Activated T-helper 2 cell treated with anti-CD3 and anti-CD28 coated beads, Interferon-gamma antibody, Interleukin-2, Interleukin-4, amounts not matched to agents 10 μg/mL and 5 μg/mL and 100 μg/mL, durations not matched to agents 14 hours and 24 hours and 36 hours (primary cell): ENCODE results near the gene KRT7. TPM values are rescaled to one million over a fixed set of nuclear protein-coding genes. Genes with fewer than 3 reads are reported as not detected.
"Not testable (repeated sequence)": the region's sequence is repeated elsewhere in the genome, so short reads cannot be mapped to it uniquely, and the experiment has no call there.

Experiments
- DNase-seq: peaks from one replicate; pipeline ENCODE4 v3.0.0; 2021; ENCODE audit warnings: low spot score
- H3K27ac Mint-ChIP-seq: one replicate; pipeline ENCODE4 v1.8.0; 2021; ENCODE audit warnings: mixed read lengths
- H3K27me3 Mint-ChIP-seq: one replicate; pipeline ENCODE4 v1.8.0; 2021; ENCODE audit warnings: low read depth, mixed read lengths
- H3K36me3 Mint-ChIP-seq: one replicate; pipeline ENCODE4 v1.8.0; 2021; ENCODE audit warnings: low read depth, mixed read lengths
- H3K4me1 Mint-ChIP-seq: one replicate; pipeline ENCODE4 v1.8.0; 2021; ENCODE audit warnings: low read depth, mixed read lengths
- H3K4me3 Mint-ChIP-seq: one replicate; pipeline ENCODE4 v1.8.0; 2021; ENCODE audit warnings: low read depth, mild to moderate bottlenecking, moderate library complexity, mixed read lengths
- H3K9me3 Mint-ChIP-seq: one replicate; pipeline ENCODE4 v1.8.0; 2021; ENCODE audit warnings: mixed read lengths
- intact Hi-C: fragments of 100-400 bp; cut with micrococcal nuclease; formaldehyde crosslinking; loops from one replicate; pipeline ENCODE4 v1.15.1; 2023
- total RNA-seq: library from RNA; stranded (reverse); gene quantifications from 2 replicates; pipeline ENCODE4 v1.2.3, GENCODE V29; 2022

KRT7 gene
- total RNA-seq, 1 donor from 2014 or later: 4.2 TPM

GRCh38 chr12:52257074-52257551 is 24.1 kb downstream of the KRT7 start:
- intact Hi-C loops: no loop called here
- no peak overlapping the region for H3K27ac Mint-ChIP-seq
- peaks cover 12% of the 10 kb centered on the region for H3K4me1 Mint-ChIP-seq
- peaks cover 58% of the 10 kb centered on the region for H3K27me3 Mint-ChIP-seq
- no peaks in the 10 kb centered on the region for H3K36me3 Mint-ChIP-seq
- H3K9me3 Mint-ChIP-seq: no peaks in the 10 kb centered on the region
- DNase-seq: no peak
- no peak overlapping the region for H3K4me3 Mint-ChIP-seq

- DNase-seq, H3K36me3 Mint-ChIP-seq, intact Hi-C loops, H3K27ac Mint-ChIP-seq, H3K4me3 Mint-ChIP-seq, H3K4me1 Mint-ChIP-seq, H3K9me3 Mint-ChIP-seq: not testable (repeated sequence)
- H3K27me3 Mint-ChIP-seq: peaks cover 60% of the 10 kb centered on the region
Observed at GRCh38 chr12:52257922-52258321, 24.9 kb downstream of the KRT7 start.

DNA sequence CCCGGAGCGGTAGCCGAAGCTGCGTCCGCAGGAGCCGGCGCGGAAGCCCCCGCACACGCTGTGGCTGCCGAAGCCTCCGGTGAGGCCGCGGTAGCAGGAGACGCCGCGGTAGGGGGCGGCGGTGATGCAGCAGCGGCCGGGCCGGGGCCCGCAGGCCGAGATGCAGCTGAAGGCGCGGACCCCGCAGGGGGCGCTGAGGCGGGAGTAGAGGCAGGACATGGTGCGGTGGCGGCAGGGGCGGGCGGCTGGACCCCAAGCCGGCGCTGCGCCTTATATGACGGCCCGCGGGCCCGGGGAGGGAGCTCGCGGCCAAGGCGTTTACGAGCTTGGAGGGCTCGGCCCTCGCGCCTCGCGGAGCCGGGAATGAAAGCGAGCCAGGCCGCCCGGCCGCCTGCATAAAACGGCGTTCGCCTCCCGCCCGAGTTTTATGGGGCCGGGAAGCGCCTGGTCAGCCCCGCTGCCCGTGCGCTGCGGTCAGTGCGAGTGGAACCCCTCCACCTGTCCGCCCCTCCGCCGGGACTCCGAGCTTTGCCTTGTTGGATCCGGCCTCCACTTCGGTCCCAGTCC is 25.4 kb downstream of the KRT7 start:
- Mint-ChIP-seq H3K27me3 (peaks cover 60% of the 10 kb centered on the region), H3K9me3 (no peaks in the 10 kb centered on the region), H3K27ac (no peak overlapping the region), H3K4me3 (no peak overlapping the region), H3K36me3 (no peaks in the 10 kb centered on the region), H3K4me1 (peaks cover 9% of the 10 kb centered on the region)
- DNase-seq: no peak
- intact Hi-C loops: no loop called here

DNA sequence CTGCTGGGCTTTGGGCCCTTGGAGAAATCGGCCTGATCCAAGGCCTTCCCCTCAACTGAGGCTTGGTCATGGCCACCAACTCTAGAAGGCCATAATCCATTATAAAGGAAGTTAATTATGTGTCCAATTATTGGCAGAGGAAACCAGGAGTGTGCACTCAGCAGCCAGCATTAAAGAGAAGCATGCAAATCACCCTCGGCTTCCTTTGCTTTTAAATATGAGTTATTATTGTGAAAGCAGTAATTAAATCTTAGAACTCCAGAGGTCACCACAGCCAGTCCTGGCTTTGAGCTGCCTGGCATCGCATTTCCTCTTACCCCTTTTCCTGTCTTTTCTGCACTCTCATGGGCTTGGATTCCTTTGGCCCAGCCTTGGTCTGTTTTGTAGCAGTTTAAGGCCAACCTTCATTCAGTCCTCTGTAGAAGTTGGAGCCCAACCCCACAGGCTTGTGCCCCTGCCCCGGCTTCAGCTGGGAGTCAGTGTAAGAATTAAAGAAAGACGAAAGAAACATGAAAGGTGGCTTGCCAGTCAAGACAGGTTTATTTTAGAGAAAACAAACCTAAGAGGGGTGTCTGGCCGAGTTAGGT is 26.7 kb downstream of the KRT7 start:
- Mint-ChIP-seq H3K4me1 (peaks cover 9% of the 10 kb centered on the region), H3K36me3 (no peaks in the 10 kb centered on the region), H3K27me3 (peaks cover 60% of the 10 kb centered on the region), H3K9me3 (no peaks in the 10 kb centered on the region), H3K4me3 (no peak overlapping the region), H3K27ac (no peak overlapping the region)
- intact Hi-C loops: no loop called here
- no peak for DNase-seq

- Mint-ChIP-seq H3K36me3 (no peaks in the 10 kb centered on the region), H3K4me3 (no peak overlapping the region), H3K27ac (no peak overlapping the region), H3K4me1 (peaks cover 9% of the 10 kb centered on the region), H3K9me3 (no peaks in the 10 kb centered on the region), H3K27me3 (peaks cover 60% of the 10 kb centered on the region)
- intact Hi-C loops: no loop called here
- no peak for DNase-seq
Observed at GRCh38 chr12:52260361-52261207, 27.5 kb downstream of the KRT7 start.

DNA sequence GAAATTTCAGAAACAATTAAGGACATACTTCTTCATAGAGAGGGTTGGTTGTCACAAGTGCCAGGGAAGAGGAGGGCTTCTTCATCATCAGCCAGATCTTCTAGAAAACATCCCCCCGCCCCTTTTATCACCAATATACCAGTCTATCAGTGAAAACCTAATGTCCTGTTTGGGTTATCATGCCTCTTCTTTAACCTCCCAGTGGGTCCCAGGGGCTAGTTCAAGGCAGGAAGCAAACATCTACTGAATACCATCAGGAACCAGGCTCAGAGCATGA is 28.1 kb downstream of the KRT7 start:
- no peaks in the 10 kb centered on the region for H3K9me3 Mint-ChIP-seq
- H3K27ac Mint-ChIP-seq: no peak overlapping the region
- H3K4me3 Mint-ChIP-seq: no peak overlapping the region
- intact Hi-C loops: no loop called here
- peaks cover 54% of the 10 kb centered on the region for H3K27me3 Mint-ChIP-seq
- no peaks in the 10 kb centered on the region for H3K36me3 Mint-ChIP-seq
- peaks cover 9% of the 10 kb centered on the region for H3K4me1 Mint-ChIP-seq
- DNase-seq: no peak

GRCh38 chr12:52262286-52262685 is 29.2 kb downstream of the KRT7 start:
- DNase-seq: no peak
- H3K9me3 Mint-ChIP-seq: no peaks in the 10 kb centered on the region
- intact Hi-C loops: no loop called here

DNA sequence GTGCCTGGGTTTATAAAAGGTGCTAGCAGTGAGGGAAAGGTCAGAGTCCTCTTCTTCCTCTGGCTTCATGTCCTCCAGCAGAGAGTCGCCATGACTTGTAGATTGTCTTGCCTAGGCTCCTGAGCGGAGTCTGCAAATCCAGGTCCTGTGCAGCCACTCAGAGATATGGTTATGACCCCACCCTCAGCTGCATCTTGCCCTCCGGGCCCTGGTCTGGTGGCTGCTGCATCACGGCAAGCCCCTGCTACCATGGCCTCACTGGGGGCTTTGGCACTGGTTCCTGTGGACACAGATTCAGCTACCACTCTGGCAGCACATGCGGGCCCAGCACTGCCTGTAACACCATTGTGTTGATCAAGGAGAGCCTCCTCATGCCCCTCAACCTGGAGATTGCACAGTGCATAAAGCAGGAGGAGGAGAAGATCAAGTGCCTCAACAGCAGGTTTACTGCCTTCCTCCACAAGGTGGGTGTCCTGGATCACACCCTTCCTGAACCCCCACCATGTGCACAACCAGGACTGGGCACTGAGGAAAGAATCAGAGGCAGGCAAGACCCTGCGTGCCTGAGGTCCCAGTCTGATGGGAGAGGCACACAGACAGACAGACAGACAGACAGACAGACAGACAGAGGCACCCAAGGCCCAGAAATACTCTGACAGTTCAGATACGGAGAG is 30.9 kb downstream of the KRT7 start:
- DNase-seq: no peak
- Mint-ChIP-seq H3K27ac (no peak overlapping the region), H3K4me3 (no peak overlapping the region), H3K4me1 (peaks cover 9% of the 10 kb centered on the region), H3K36me3 (no peaks in the 10 kb centered on the region), H3K27me3 (peaks cover 36% of the 10 kb centered on the region), H3K9me3 (no peaks in the 10 kb centered on the region)
- intact Hi-C loops: no loop called here

More at GRCh38 chr12:52262286-52262685, 29.2 kb downstream of the KRT7 start:
- Mint-ChIP-seq H3K27ac (no peak overlapping the region), H3K27me3 (peaks cover 44% of the 10 kb centered on the region), H3K4me3 (no peak overlapping the region), H3K4me1 (peaks cover 9% of the 10 kb centered on the region), H3K36me3 (no peaks in the 10 kb centered on the region)

GRCh38 chr12:52264435-52264825 is 31.4 kb downstream of the KRT7 start:
- intact Hi-C loops: no loop called here
- Mint-ChIP-seq H3K27ac (no peak overlapping the region), H3K36me3 (no peaks in the 10 kb centered on the region), H3K27me3 (peaks cover 33% of the 10 kb centered on the region), H3K4me3 (no peak overlapping the region), H3K4me1 (peaks cover 9% of the 10 kb centered on the region), H3K9me3 (no peaks in the 10 kb centered on the region)
- DNase-seq: no peak

DNA sequence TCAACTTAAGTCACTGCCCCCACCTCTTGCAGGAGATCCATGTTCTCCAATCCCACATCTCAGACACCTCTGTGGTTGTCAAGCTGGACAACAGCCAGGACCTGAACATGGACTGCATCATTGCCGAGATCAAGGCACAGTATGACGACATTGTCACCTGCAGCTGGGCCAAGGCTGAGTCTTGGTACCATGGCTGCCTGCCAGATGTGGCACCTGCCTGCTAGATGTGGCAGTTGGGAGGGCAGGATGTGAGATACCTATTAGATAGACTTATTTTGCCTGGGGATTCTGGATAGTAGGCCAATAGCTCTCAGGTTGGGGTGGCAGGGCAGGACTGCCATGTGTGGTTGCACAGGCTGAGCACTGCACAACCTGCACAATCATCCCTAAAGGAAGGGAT is 33.5 kb downstream of the KRT7 start:
- DNase-seq: no peak
- H3K36me3 Mint-ChIP-seq: no peaks in the 10 kb centered on the region
- intact Hi-C loops: no loop called here
- H3K9me3 Mint-ChIP-seq: no peaks in the 10 kb centered on the region
- no peaks in the 10 kb centered on the region for H3K4me1 Mint-ChIP-seq
- no peak overlapping the region for H3K4me3 Mint-ChIP-seq
- peaks cover 25% of the 10 kb centered on the region for H3K27me3 Mint-ChIP-seq
- H3K27ac Mint-ChIP-seq: no peak overlapping the region

DNA sequence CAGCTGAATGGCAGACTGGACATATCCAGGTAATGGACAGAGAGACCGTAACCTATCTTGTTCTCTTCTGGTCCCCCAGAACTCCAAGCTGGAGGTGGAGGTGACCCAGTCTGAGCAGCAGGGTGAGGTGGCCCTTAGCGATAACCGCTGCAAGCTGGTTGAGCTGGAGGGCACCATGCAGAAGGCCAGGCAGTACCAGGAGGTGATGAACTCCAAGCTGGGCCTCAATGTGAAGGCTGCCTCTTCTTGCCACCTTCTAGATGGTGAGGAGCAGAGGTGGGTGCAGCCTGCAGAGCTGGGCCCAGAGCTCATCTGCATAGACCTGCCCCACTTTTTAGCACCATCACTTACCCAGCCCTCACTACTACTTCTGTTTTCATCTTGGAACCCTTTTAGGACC is 34.2 kb downstream of the KRT7 start:
- Mint-ChIP-seq H3K36me3 (no peaks in the 10 kb centered on the region), H3K9me3 (no peaks in the 10 kb centered on the region), H3K27ac (no peak overlapping the region), H3K4me3 (no peak overlapping the region), H3K4me1 (no peaks in the 10 kb centered on the region), H3K27me3 (peaks cover 24% of the 10 kb centered on the region)
- intact Hi-C loops: no loop called here
- no peak for DNase-seq

DNA sequence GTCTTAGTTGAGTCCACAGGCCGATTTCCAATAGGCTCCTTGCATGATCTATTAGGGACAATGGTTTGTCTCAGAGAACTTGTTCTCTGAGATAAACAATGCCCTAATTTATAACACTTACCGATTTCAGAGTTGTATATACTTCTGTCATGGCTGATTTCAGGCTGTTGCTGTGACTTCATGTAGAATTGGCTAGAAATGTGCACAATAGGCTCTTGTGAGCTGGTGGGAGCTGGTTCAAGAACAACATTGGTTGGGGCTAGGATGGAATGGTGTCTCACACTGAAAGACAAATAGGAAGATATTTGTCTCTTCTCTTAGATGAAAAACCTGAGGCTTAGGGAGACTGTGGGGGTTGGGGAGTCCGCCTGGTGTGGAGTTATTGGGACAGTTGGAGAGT is 34.7 kb downstream of the KRT7 start:
- H3K4me1 Mint-ChIP-seq: no peaks in the 10 kb centered on the region
- no peak for DNase-seq
- no peaks in the 10 kb centered on the region for H3K36me3 Mint-ChIP-seq
- no peaks in the 10 kb centered on the region for H3K9me3 Mint-ChIP-seq
- H3K27me3 Mint-ChIP-seq: peaks cover 23% of the 10 kb centered on the region
- intact Hi-C loops: no loop called here
- H3K4me3 Mint-ChIP-seq: no peak overlapping the region
- H3K27ac Mint-ChIP-seq: no peak overlapping the region

GRCh38 chr12:52268212-52268611 is 35.2 kb downstream of the KRT7 start:
- H3K9me3 Mint-ChIP-seq: no peaks in the 10 kb centered on the region
- peaks cover 24% of the 10 kb centered on the region for H3K27me3 Mint-ChIP-seq
- no peaks in the 10 kb centered on the region for H3K4me1 Mint-ChIP-seq
- no peak for DNase-seq
- intact Hi-C loops: no loop called here
- H3K27ac Mint-ChIP-seq: no peak overlapping the region
- H3K4me3 Mint-ChIP-seq: no peak overlapping the region
- no peaks in the 10 kb centered on the region for H3K36me3 Mint-ChIP-seq
